HEK293 (cell line): ENCODE measurements around the gene DBN1.

Experiments used
- CTCF ChIA-PET: fragments of 350-600 bp; formaldehyde crosslinking; extraction: SDS; loops from one replicate; lab custom pipeline; 2021; ENCODE audit warnings: antibody characterized with exemption; lab: Yijun Ruan, JAX
- POLR2A ChIA-PET: fragments of 300-600 bp; formaldehyde crosslinking; extraction: SDS; loops from one replicate; lab custom pipeline; 2020; ENCODE audit warnings: antibody characterized with exemption, inconsistent platforms; lab: Yijun Ruan, JAX
- H3K27ac ChIP-seq: fragments of 200-500 bp; sonication (Bioruptor generic); 2 replicates; pipeline ENCODE4 v1.5.1; 2014; ENCODE audit warnings: low read depth, low read length, control low read depth, inconsistent platforms; ENCODE audit errors: extremely low read depth
- H3K36me3 ChIP-seq, 2 experiments: fragments of 200-500 bp in 1 of 2; sonication (Bioruptor generic) in 1 of 2; 1 replicate in 1 of 2; 2 replicates in 1 of 2; pipeline ENCODE4 v1.5.1; 2014 to 2017; ENCODE audit warnings: inconsistent platforms in 2 of 2, low read length in 2 of 2; ENCODE audit not compliant: control insufficient read depth in 2 of 2, insufficient read depth in 1 of 2
- H3K4me1 ChIP-seq: fragments of 200-500 bp; sonication (Bioruptor generic); 2 replicates; pipeline ENCODE4 v1.5.1; 2014; ENCODE audit warnings: mild to moderate bottlenecking, low read length, inconsistent platforms; ENCODE audit not compliant: control insufficient read depth, insufficient read depth
- H3K4me3 ChIP-seq: 2 replicates; pipeline ENCODE4 v1.5.1; 2011; ENCODE audit warnings: low read depth, mild to moderate bottlenecking, control low read depth, low read length, moderate library complexity
- H3K9me3 ChIP-seq: fragments of 200-500 bp; sonication (Bioruptor generic); 2 replicates; pipeline ENCODE4 v1.5.1; 2014; ENCODE audit warnings: low read depth, low read length, inconsistent platforms; ENCODE audit not compliant: control insufficient read depth, insufficient read depth
- ELK4 ChIP-seq: IDR thresholded peaks from 2 replicates; pipeline ENCODE4 v1.6.1; 2011; ENCODE audit warnings: mild to moderate bottlenecking, low read depth, low read length, borderline replicate concordance
- REPIN1 ChIP-seq: fragments of 450-650 bp; formaldehyde crosslinking; IDR thresholded peaks from 2 replicates; pipeline ENCODE4 v1.5.1; 2017; ENCODE audit warnings: missing biosample characterization, missing genetic modification characterization, low read depth
- SETDB1 ChIP-seq: IDR thresholded peaks from one replicate; pipeline ENCODE4 v1.6.1; 2017; ENCODE audit warnings: mild to moderate bottlenecking, low read length, moderate library complexity, mixed read lengths; ENCODE audit not compliant: insufficient read length
- ZBTB21 ChIP-seq: fragments of 450-650 bp; formaldehyde crosslinking; IDR thresholded peaks from 2 replicates; pipeline ENCODE4 v1.5.1; 2017; ENCODE audit warnings: missing biosample characterization, missing genetic modification characterization
- ZNF121 ChIP-seq: fragments of 450-650 bp; formaldehyde crosslinking; IDR thresholded peaks from 2 replicates; pipeline ENCODE4 v1.5.1; 2016; ENCODE audit warnings: missing biosample characterization, missing genetic modification characterization
- ZNF146 ChIP-seq: fragments of 450-650 bp; formaldehyde crosslinking; IDR thresholded peaks from 2 replicates; pipeline ENCODE4 v1.5.1; 2016; ENCODE audit warnings: missing biosample characterization, missing genetic modification characterization
- ZNF561 ChIP-seq: fragments of 450-650 bp; IDR thresholded peaks from 2 replicates; pipeline ENCODE4 v1.5.1; 2018; ENCODE audit warnings: missing biosample characterization, missing genetic modification characterization, borderline replicate concordance
- ZNF670 ChIP-seq: fragments of 450-650 bp; formaldehyde crosslinking; IDR thresholded peaks from 2 replicates; pipeline ENCODE4 v1.5.1; 2016; ENCODE audit warnings: missing biosample characterization, missing genetic modification characterization, low read depth
- ZSCAN18 ChIP-seq: fragments of 450-650 bp; formaldehyde crosslinking; IDR thresholded peaks from 2 replicates; pipeline ENCODE4 v1.5.1; 2016; ENCODE audit warnings: missing biosample characterization, missing genetic modification characterization
- ZSCAN23 ChIP-seq: fragments of 450-650 bp; formaldehyde crosslinking; IDR thresholded peaks from 2 replicates; pipeline ENCODE4 v1.5.1; 2016; ENCODE audit warnings: missing biosample characterization, missing genetic modification characterization
- ZSCAN5A ChIP-seq: fragments of 450-650 bp; formaldehyde crosslinking; IDR thresholded peaks from 2 replicates; pipeline ENCODE4 v1.5.1; 2016; ENCODE audit warnings: missing biosample characterization, missing genetic modification characterization
- TF ChIP-seq, protein P1 (sequence below): fragments of 450-650 bp; formaldehyde crosslinking; IDR thresholded peaks from 2 replicates; pipeline ENCODE4 v1.5.1; 2016; ENCODE audit warnings: missing biosample characterization, missing genetic modification characterization
- TF ChIP-seq, protein P2 (sequence below): fragments of 450-650 bp; formaldehyde crosslinking; conservative IDR thresholded peaks from 2 replicates; pipeline ENCODE4 v1.5.1; 2016; ENCODE audit warnings: low read depth, missing biosample characterization, missing genetic modification characterization

The DBN1 gene

DNA sequence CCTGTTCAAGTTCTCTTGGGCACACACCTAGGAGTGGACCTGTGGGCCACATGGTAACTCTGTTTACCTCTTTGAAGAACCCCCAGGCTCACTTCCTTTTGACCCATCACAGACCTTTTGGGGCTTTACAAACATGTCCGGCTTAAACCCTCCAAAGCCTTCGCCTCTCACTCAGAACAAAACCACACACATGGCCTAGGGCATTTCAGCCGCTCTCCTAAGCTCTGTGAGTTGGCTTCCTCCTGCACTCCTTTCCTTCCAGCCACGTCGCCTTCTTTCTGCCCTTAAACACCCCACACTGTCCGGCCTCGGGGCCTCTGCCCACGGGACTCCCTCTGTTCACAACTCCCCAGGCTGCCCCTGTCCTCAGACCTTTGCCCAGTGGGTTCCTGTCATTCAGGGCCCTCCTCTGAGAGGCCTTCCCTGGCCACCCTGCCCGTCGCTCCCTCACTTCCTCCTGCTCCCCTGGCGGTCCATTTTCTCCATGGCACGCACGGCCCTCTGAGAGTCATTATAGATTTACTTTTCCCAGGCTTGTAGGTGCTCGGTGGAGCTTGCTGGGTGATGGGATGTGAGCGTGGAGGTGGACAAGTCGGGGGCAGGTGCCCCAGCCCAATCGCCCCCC, 34.3 kb upstream of the DBN1 start (continued):
- TF ChIP-seq ZSCAN18 (tag by site-specific recombination), result no peak
- TF ChIP-seq ZNF146 (tag by site-specific recombination), result no peak
- TF ChIP-seq ZNF561 (tag by site-specific recombination), result no peak

DNA sequence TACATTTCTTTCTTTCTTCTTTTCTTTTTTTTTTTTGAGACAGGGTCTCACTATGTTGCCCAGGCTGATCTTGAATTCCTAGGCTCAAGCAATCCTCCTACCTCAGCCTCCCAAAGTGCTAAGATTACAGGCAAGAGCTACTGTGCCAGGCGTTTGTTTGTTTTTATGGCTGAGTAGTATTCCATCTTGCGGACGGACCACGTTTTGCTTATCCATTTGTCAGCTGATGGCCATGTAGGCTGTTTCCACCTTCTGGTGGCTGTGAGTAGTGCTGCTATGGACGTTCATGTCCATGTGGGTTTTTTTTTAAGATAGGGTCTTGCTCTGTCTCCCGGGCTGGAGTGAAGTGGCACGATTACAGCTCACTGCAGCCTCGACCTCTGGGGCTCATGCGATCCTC, 33.7 kb upstream of the DBN1 start:
- Histone ChIP-seq H3K4me1 (no peaks in the 10 kb centered on the region), H3K27ac (no peak overlapping the region), H3K4me3 (no peak overlapping the region), H3K36me3 (peaks cover 0 to 34% of the 10 kb centered on the region in 2 experiments; a peak in 1 of 3 replicates), H3K9me3 (no peaks in the 10 kb centered on the region)
- TF ChIP-seq ZNF146 (tag by site-specific recombination), result peak; percentile 93
- no peak for TF ChIP-seq ZBTB21 (tag by site-specific recombination)
- peak; percentile 82 for TF ChIP-seq ZNF121
- CTCF ChIA-PET, result interaction anchor here (0.6 to 1.1 kb wide), 7 partner anchors 8 to 191 kb away, joined by 3 to 6 read pairs (median 4); no protein-coding TSS in a partner anchor
- POLR2A ChIA-PET, result interaction anchor here (0.7 to 3.1 kb wide), 3 partner anchors 9 to 26 kb away, joined by 3 to 18 read pairs (median 3); partner anchors contain the start of gene PDLIM7

- peaks cover 0 to 13% of the 10 kb centered on the region in 2 experiments; a peak in 1 of 3 replicates for H3K36me3 ChIP-seq
- TF ChIP-seq ELK4 (no peak), ZSCAN23 (tag by site-specific recombination) (no peak), ZNF670 (tag by site-specific recombination) (no peak), ZSCAN5A (tag by site-specific recombination) (no peak), ZNF561 (tag by site-specific recombination) (no peak), REPIN1 (tag by site-specific recombination) (no peak), SETDB1 (no peak)
- TF ChIP-seq, protein P1, sequence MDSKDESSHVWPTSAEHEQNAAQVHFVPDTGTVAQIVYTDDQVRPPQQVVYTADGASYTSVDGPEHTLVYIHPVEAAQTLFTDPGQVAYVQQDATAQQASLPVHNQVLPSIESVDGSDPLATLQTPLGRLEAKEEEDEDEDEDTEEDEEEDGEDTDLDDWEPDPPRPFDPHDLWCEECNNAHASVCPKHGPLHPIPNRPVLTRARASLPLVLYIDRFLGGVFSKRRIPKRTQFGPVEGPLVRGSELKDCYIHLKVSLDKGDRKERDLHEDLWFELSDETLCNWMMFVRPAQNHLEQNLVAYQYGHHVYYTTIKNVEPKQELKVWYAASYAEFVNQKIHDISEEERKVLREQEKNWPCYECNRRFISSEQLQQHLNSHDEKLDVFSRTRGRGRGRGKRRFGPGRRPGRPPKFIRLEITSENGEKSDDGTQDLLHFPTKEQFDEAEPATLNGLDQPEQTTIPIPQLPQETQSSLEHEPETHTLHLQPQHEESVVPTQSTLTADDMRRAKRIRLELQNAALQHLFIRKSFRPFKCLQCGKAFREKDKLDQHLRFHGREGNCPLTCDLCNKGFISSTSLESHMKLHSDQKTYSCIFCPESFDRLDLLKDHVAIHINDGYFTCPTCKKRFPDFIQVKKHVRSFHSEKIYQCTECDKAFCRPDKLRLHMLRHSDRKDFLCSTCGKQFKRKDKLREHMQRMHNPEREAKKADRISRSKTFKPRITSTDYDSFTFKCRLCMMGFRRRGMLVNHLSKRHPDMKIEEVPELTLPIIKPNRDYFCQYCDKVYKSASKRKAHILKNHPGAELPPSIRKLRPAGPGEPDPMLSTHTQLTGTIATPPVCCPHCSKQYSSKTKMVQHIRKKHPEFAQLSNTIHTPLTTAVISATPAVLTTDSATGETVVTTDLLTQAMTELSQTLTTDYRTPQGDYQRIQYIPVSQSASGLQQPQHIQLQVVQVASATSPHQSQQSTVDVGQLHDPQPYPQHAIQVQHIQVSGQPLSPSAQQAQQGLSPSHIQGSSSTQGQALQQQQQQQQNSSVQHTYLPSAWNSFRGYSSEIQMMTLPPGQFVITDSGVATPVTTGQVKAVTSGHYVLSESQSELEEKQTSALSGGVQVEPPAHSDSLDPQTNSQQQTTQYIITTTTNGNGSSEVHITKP (tag by site-specific recombination), result no peak
- TF ChIP-seq, protein P2, sequence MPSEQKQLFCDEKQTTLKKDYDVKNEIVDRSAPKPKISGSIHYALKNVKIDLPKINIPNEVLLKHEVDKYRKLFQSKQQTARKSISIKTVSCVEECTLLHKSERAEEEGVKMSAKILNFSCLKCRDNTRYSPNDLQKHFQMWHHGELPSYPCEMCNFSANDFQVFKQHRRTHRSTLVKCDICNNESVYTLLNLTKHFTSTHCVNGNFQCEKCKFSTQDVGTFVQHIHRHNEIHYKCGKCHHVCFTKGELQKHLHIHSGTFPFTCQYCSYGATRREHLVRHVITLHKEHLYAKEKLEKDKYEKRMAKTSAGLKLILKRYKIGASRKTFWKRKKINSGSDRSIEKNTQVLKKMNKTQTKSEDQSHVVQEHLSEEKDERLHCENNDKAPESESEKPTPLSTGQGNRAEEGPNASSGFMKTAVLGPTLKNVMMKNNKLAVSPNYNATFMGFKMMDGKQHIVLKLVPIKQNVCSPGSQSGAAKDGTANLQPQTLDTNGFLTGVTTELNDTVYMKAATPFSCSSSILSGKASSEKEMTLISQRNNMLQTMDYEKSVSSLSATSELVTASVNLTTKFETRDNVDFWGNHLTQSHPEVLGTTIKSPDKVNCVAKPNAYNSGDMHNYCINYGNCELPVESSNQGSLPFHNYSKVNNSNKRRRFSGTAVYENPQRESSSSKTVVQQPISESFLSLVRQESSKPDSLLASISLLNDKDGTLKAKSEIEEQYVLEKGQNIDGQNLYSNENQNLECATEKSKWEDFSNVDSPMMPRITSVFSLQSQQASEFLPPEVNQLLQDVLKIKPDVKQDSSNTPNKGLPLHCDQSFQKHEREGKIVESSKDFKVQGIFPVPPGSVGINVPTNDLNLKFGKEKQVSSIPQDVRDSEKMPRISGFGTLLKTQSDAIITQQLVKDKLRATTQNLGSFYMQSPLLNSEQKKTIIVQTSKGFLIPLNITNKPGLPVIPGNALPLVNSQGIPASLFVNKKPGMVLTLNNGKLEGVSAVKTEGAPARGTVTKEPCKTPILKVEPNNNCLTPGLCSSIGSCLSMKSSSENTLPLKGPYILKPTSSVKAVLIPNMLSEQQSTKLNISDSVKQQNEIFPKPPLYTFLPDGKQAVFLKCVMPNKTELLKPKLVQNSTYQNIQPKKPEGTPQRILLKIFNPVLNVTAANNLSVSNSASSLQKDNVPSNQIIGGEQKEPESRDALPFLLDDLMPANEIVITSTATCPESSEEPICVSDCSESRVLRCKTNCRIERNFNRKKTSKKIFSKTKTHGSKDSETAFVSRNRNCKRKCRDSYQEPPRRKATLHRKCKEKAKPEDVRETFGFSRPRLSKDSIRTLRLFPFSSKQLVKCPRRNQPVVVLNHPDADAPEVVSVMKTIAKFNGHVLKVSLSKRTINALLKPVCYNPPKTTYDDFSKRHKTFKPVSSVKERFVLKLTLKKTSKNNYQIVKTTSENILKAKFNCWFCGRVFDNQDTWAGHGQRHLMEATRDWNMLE (tag by site-specific recombination), result no peak
- H3K4me1 ChIP-seq, result no peaks in the 10 kb centered on the region
- ChIA-PET POLR2A (interaction anchor here (0.6 to 1.1 kb wide), 3 partner anchors 9 to 115 kb away, joined by 3 read pairs; no protein-coding TSS in a partner anchor), CTCF (interaction anchor here (0.5 to 1.2 kb wide), 4 partner anchors 49 to 557 kb away, joined by 3 to 6 read pairs (median 4); no protein-coding TSS in a partner anchor)
- no peaks in the 10 kb centered on the region for H3K9me3 ChIP-seq
- H3K27ac ChIP-seq, result no peak overlapping the region
- no peak overlapping the region for H3K4me3 ChIP-seq
These were observed 31.6 kb upstream of the DBN1 start for GRCh38 chr5:177505075-177505474.
